HepG2 (cell line): ENCODE measurements around the gene THAP6. TPM values are rescaled to one million over a fixed set of nuclear protein-coding genes. Genes with fewer than 3 reads are reported as not detected.

Source experiments
- AHR ChIP-seq: IDR thresholded peaks from 2 replicates; pipeline ENCODE4 v1.6.1; 2018; ENCODE audit warnings: missing genetic modification reagents, missing compliant biosample characterization
- CSRNP2 ChIP-seq: sonication (generic); formaldehyde crosslinking; conservative IDR thresholded peaks from 2 replicates; pipeline ENCODE4 v1.8.0; 2022; ENCODE audit warnings: low read depth, missing genetic modification reagents
- CTCF ChIP-seq: sonication (generic); formaldehyde crosslinking; IDR thresholded peaks from 2 replicates; pipeline ENCODE4 v1.5.0; 2020; ENCODE audit warnings: mild to moderate bottlenecking, missing genetic modification reagents, moderate library complexity
- KLF13 ChIP-seq: sonication (generic); formaldehyde crosslinking; IDR thresholded peaks from 2 replicates; pipeline ENCODE4 v1.4.0; 2020; ENCODE audit warnings: mild to moderate bottlenecking, missing genetic modification reagents
- MED8 ChIP-seq: sonication (generic); formaldehyde crosslinking; IDR thresholded peaks from 2 replicates; pipeline ENCODE4 v1.8.1; 2023; ENCODE audit warnings: mild to moderate bottlenecking, missing genetic modification reagents; ENCODE audit not compliant: insufficient replicate concordance
- MTA1 ChIP-seq: sonication (generic); formaldehyde crosslinking; IDR thresholded peaks from 2 replicates; pipeline ENCODE4 v1.4.0; 2020; ENCODE audit warnings: missing genetic modification reagents, mild to moderate bottlenecking, borderline replicate concordance
- NONO ChIP-seq, 2 experiments: fragments of 450-650 bp in 1 of 2; sonication (generic) in 1 of 2; formaldehyde crosslinking in 1 of 2; IDR thresholded peaks in 1 of 2; conservative IDR thresholded peaks in 1 of 2; 2 replicates each; pipeline versions ENCODE4 v1.6.1 to v1.8.0; 2017 to 2022; ENCODE audit warnings: mild to moderate bottlenecking in 1 of 2, missing genetic modification reagents in 1 of 2, moderate library complexity in 1 of 2
- SP5 ChIP-seq: IDR thresholded peaks from 2 replicates; pipeline ENCODE4 v1.6.1; 2016; ENCODE audit warnings: low read depth, borderline replicate concordance
- ZBTB46 ChIP-seq: sonication (generic); formaldehyde crosslinking; IDR thresholded peaks from 2 replicates; pipeline ENCODE4 v1.4.0; 2020; ENCODE audit warnings: mild to moderate bottlenecking, missing genetic modification reagents, borderline replicate concordance
- ZHX2 ChIP-seq, 2 experiments: sonication (generic) in 1 of 2; formaldehyde crosslinking in 1 of 2; IDR thresholded peaks; 2 replicates each; pipeline versions ENCODE4 v1.6.1 to v1.9.0; 2014 to 2022; ENCODE audit warnings: antibody characterized with exemption in 1 of 2, borderline replicate concordance in 1 of 2, inconsistent platforms in 1 of 2, low read depth in 1 of 2, missing genetic modification reagents in 1 of 2
- ZNF281 ChIP-seq: sonication (generic); formaldehyde crosslinking; IDR thresholded peaks from 2 replicates; pipeline ENCODE4 v1.4.0; 2020; ENCODE audit warnings: missing genetic modification reagents, borderline replicate concordance
- polyA plus RNA-seq, 8 experiments: library from polyadenylated mRNA; depleted of rRNA in 3 of 8; stranded (reverse) in 7 of 8; unstranded in 1 of 8; fragments of >200 nt; fragmentation: Illumina TruSeq in 4 of 8; extraction: Trizol in 4 of 8; gene quantifications; 2 replicates each; pipeline versions ENCODE4 v1.2.1 to v1.2.3, GENCODE V29; 2011 to 2016; ENCODE audit warnings: low read depth in 4 of 8, missing spikeins in 1 of 8, mixed read lengths in 1 of 8; ENCODE audit not compliant: insufficient read depth in 1 of 8
- total RNA-seq, 5 experiments: library from RNA; depleted of rRNA; stranded (reverse); fragments of >200 nt; fragmentation: Illumina TruSeq; extraction: Trizol; gene quantifications; 2 replicates each; pipeline ENCODE4 v1.2.3, GENCODE V29; 2016; ENCODE audit warnings: low read depth in 1 of 5

THAP6 gene
- total and polyA plus RNA-seq, 2 of the 13 experiments (the other 11 are each of a cell fraction or from before 2014, with no cell fraction given): 9.3 to 14.7 TPM

- peak; percentile 97 for TF ChIP-seq ZHX2 (IDR thresholded peaks at IDR 0.05; ENCODE audit: low read depth)
- no peak for TF ChIP-seq ZHX2 (CRISPR knock-in tag; IDR thresholded peaks at IDR 0.05; ENCODE audit: borderline replicate concordance)
- TF ChIP-seq AHR (CRISPR knock-in tag): peak; percentile 69; the same call in 1 of the 2 replicates
- TF ChIP-seq CTCF (CRISPR knock-in tag): peak; percentile 13
- no peak for TF ChIP-seq CSRNP2 (CRISPR knock-in tag)
- TF ChIP-seq MED8 (CRISPR knock-in tag): peak; percentile 63
- TF ChIP-seq NONO (IDR thresholded peaks at IDR 0.05): no peak
- TF ChIP-seq NONO (CRISPR knock-in tag; conservative IDR thresholded peaks at IDR 0.05): peak; percentile 95; the same call in 1 of the 2 replicates
- no peak for TF ChIP-seq KLF13 (CRISPR knock-in tag)
- TF ChIP-seq MTA1 (CRISPR knock-in tag): peak; percentile 56; the same call in 1 of the 2 replicates
- TF ChIP-seq ZNF281 (CRISPR knock-in tag): peak; percentile 34; the same call in 1 of the 2 replicates
- no peak for TF ChIP-seq ZBTB46 (CRISPR knock-in tag)
- peak; percentile 79 for TF ChIP-seq SP5 (CRISPR knock-in tag)
Observed at GRCh38 chr4:75514131-75514948, at the start of gene THAP6, which contains the start of gene RCHY1 (continued).
